LNCaP clone FGC (cell line): ENCODE data around the gene CLEC2A.
"Not testable (repeated sequence)": the region's sequence is repeated elsewhere in the genome, so short reads cannot be mapped to it uniquely, and the experiment has no call there.

Experiments
- DNase-seq: peaks from one replicate; pipeline ENCODE4 v3.0.0-alpha.2; 2011; ENCODE audit warnings: low read depth
- H3K4me3 ChIP-seq: 2 replicates; pipeline ENCODE4 v1.5.1; 2011; ENCODE audit warnings: mild to moderate bottlenecking, low read depth, low read length, control low read depth
- TF ChIP-seq, protein P1 (sequence below): IDR thresholded peaks from 2 replicates; pipeline ENCODE4 v1.5.1; 2012; ENCODE audit warnings: mild to moderate bottlenecking; ENCODE audit not compliant: control insufficient read depth, insufficient read depth; ENCODE audit errors: extremely low read depth

The CLEC2A gene, protein sequence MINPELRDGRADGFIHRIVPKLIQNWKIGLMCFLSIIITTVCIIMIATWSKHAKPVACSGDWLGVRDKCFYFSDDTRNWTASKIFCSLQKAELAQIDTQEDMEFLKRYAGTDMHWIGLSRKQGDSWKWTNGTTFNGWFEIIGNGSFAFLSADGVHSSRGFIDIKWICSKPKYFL

DNA sequence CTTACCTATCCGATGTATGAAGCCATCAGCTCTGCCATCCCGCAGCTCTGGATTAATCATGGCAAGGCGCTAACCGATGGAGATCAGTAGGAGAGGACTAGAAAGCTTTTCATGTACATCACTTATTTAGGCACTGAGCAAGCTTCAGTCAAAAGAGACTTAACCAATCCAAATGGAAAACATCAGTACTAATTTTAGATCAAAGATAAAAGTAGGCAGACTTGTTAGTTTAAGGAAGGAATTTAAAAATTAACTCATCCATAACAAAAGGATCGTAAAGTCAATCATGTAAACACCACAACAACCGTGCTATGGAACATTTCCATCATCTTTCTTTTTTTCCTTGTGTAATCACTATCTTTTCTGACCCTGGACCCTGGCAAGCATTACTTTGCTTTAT is at the start of gene CLEC2A:
Gene CLEC2A, minus strand, starts transcription at position 101 of the 400 bp plus-strand sequence. Its CDS starts 41 bp downstream, at position 60.
- H3K4me3 ChIP-seq: no peak within 1 kb of the TSS
- DNase-seq: no peak
- TF ChIP-seq, protein P1, sequence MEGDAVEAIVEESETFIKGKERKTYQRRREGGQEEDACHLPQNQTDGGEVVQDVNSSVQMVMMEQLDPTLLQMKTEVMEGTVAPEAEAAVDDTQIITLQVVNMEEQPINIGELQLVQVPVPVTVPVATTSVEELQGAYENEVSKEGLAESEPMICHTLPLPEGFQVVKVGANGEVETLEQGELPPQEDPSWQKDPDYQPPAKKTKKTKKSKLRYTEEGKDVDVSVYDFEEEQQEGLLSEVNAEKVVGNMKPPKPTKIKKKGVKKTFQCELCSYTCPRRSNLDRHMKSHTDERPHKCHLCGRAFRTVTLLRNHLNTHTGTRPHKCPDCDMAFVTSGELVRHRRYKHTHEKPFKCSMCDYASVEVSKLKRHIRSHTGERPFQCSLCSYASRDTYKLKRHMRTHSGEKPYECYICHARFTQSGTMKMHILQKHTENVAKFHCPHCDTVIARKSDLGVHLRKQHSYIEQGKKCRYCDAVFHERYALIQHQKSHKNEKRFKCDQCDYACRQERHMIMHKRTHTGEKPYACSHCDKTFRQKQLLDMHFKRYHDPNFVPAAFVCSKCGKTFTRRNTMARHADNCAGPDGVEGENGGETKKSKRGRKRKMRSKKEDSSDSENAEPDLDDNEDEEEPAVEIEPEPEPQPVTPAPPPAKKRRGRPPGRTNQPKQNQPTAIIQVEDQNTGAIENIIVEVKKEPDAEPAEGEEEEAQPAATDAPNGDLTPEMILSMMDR: no peak

DNA sequence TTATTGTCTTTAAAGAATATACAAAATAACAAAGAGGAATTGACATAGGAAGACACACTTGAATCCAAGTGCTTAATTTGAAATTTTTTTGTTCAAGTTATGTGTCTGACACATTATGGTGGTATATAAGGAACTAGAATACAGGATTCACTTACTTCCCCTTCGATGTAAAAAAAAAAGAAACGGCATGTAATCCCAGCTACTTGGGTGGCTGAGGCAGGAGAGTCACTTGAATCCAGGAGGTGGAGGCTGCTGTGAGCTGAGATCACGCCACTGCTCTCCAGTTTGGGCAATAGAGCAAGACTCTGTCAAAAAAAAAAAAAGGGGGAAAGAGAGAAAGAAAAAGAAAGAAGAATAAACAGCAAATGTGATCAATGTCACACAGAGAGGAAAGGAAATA is 48.0 kb upstream of the CLEC2A start:
- DNase-seq: no peak
- H3K4me3 ChIP-seq: no peak overlapping the region
- TF ChIP-seq, protein P1: no peak

DNA sequence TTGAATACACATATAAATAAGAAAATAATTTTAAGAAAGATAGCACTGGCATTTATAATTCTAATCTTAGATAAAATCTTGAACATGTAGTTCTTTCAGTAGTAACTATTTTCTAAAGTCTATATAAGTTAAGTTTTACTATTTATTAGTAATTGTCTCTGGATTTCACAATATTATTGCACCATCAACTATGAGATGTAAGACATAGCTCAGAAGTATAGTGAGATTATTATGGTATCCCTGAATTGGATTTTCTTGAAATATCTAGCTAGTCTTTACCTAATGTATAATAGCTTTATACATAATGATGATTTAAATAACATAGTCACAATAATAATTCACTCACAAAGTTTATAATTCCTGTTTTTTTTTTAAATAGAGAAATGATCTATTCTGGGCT is 45.7 kb upstream of the CLEC2A start:
- TF ChIP-seq, protein P1: no peak
- DNase-seq: no peak
- no peak overlapping the region for H3K4me3 ChIP-seq

DNA sequence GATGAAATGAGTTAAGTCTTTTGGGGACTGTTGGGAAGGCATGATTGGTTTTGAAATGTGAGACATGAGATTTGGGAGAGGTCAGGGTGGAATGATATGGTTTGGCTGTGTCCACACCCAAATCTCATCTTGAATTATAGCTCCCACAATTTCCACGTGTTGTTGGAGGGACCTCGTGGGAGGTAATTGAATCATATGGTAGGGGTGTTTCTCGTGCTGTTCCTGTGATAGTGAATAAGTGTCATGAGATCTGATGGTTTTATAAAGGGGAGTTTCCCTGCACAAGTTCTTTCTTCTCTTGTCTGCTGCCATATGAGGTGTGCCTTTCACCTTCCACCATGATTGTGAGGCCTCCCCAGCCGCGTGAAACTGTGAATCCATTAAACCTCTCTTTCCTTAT is 44.5 kb upstream of the CLEC2A start:
- H3K4me3 ChIP-seq, DNase-seq: not testable (repeated sequence)

DNA sequence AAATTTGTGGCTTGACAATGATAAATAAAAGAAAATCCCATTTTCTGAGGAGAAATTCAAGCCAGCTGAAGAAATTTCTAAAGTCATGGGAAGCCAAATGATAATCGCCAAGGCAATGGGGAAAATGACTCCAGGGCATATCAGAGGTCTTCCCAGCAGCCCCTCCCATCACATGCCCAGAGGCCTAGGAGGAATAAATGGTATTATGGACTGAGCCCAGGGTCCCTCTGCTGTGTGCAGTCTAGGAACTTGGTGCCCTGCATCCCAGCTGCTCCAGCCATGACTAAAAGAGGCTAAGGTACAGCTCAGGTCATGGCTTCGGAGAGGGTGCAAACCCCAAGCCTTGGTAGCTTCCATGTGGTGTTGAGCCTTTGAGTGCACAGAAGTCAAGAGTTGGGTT is 43.4 kb upstream of the CLEC2A start:
- H3K4me3 ChIP-seq: no peak overlapping the region
- TF ChIP-seq, protein P1: no peak
- DNase-seq: no peak

DNA sequence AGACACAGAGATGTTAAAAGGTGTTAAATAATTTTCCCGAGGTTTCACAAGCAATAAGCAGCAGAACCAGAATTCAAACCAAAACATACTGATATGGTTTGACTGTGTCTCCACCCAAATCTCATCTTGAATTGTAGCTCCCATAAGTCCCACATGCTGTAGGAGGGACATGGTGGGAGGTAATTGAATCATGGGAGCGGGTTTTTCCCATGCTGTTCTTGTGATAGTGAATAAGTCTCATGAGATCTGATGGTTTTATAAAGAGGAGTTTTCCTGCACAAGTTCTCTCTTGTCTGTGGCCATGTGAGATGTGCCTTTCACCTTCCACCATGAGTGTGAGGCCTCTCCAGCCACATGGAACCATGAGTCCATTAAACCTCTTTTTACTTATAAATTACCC is 42.6 kb upstream of the CLEC2A start:
- not testable (repeated sequence) for DNase-seq, H3K4me3 ChIP-seq

DNA sequence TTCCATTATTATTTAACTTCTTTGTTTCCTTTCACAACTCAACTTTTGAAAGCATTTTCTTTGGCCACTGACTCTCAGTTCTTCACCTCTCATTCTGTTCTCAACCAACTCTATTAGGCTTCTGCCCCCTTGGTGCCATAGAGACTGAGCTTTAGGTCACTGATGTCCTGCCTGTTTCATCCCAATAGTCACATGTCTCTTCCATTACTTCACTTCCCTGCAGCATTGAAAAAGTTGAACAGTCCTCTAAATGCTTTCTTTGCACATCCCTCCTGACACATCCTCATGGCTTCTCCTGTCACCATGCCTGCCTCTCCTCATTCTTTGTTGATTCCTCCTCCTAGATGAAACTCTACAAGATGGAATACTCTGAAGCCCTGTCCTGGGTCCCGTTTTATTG is 41.8 kb upstream of the CLEC2A start:
- TF ChIP-seq, protein P1: no peak
- no peak overlapping the region for H3K4me3 ChIP-seq
- DNase-seq: no peak

DNA sequence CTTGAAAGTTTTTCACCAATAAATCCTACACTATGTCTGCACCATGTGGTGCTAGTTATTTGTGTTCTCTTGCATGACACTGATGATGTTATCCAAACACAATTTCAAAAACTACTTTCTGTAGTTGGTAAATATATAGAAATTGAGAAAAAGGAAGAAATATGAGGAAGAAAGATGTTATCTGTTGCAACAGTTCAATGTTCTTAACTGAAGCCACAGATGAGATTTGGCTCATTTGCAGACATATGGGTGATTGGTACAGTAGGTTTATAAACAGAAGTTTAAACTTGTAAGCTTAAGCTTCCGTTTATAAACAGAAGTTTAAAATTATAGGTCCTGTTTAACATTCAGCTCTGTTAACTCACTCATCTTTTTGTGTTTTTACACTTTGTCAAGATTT is 39.0 kb upstream of the CLEC2A start, which contains the start of gene CLEC12A:
Gene CLEC12A, plus strand, starts transcription at position 229 of the 400 bp plus-strand sequence. CDS start 188 bp downstream, outside the sequence.
- no peak within 1 kb of the TSS for H3K4me3 ChIP-seq
- no peak for DNase-seq
- TF ChIP-seq, protein P1: no peak
